Measurements from ENCODE around the gene LMOD1. TPM values are rescaled to one million over a fixed set of nuclear protein-coding genes. Genes with fewer than 3 reads are reported as not detected.

Gene LMOD1
- total RNA-seq, 1 donor from 2014 or later = 24.2 TPM

- Histone ChIP-seq H3K27me3 (ENCODE audit: low read depth) (no peaks in the 10 kb centered on the region), H3K4me1 (peaks cover 3% of the 10 kb centered on the region), H3K4me3 (no peak overlapping the region), H3K9me3 (no peaks in the 10 kb centered on the region), H3K27ac (no peak overlapping the region), H3K36me3 (no peaks in the 10 kb centered on the region)
- TF ChIP-seq CTCF (IDR thresholded peaks at IDR 0.05) = no peak
- intact Hi-C loops (cut with DNase I) = no loop called here
- DNase-seq = no peak
- no peak for ATAC-seq
Measured at GRCh38 chr1:201921952-201922558, 24.3 kb downstream of the LMOD1 start.

- H3K36me3 ChIP-seq = no peaks in the 10 kb centered on the region
- H3K4me1 ChIP-seq = peaks cover 5% of the 10 kb centered on the region
- intact Hi-C loops (cut with DNase I) = no loop called here
- ATAC-seq (no peak), DNase-seq (no peak)
- no peak for TF ChIP-seq CTCF (IDR thresholded peaks at IDR 0.05)
- H3K4me3 ChIP-seq = no peak overlapping the region
- H3K27ac ChIP-seq = peak overlapping the region; percentile 47
- no peaks in the 10 kb centered on the region for H3K9me3 ChIP-seq
- no peaks in the 10 kb centered on the region for H3K27me3 ChIP-seq (ENCODE audit: low read depth)
Measured at GRCh38 chr1:201918343-201918742, 28.0 kb downstream of the LMOD1 start.

GRCh38 chr1:201917362-201918033, 28.9 kb downstream of the LMOD1 start:
- no peak for TF ChIP-seq CTCF (IDR thresholded peaks at IDR 0.05)
- no peak overlapping the region for H3K4me3 ChIP-seq
- ATAC-seq = peak; percentile 24 to 30
- peak overlapping the region; percentile 68 for H3K27ac ChIP-seq
- H3K4me1 ChIP-seq = peaks cover 5% of the 10 kb centered on the region
- no peaks in the 10 kb centered on the region for H3K27me3 ChIP-seq (ENCODE audit: low read depth)
- intact Hi-C loops (cut with DNase I) = no loop called here
- H3K9me3 ChIP-seq = no peaks in the 10 kb centered on the region
- no peak for DNase-seq
- no peaks in the 10 kb centered on the region for H3K36me3 ChIP-seq

GRCh38 chr1:201916649-201917249, 29.6 kb downstream of the LMOD1 start:
- no peaks in the 10 kb centered on the region for H3K9me3 ChIP-seq
- ATAC-seq = peak; percentile 45 to 54
- H3K4me1 ChIP-seq = peaks cover 5% of the 10 kb centered on the region
- DNase-seq = peak; percentile 54
- H3K4me3 ChIP-seq = no peak overlapping the region
- no peak for TF ChIP-seq CTCF (IDR thresholded peaks at IDR 0.05)
- no peaks in the 10 kb centered on the region for H3K27me3 ChIP-seq (ENCODE audit: low read depth)
- H3K27ac ChIP-seq = peak overlapping the region; percentile 68
- H3K36me3 ChIP-seq = no peaks in the 10 kb centered on the region
- intact Hi-C loops (cut with DNase I) = no loop called here

DNA sequence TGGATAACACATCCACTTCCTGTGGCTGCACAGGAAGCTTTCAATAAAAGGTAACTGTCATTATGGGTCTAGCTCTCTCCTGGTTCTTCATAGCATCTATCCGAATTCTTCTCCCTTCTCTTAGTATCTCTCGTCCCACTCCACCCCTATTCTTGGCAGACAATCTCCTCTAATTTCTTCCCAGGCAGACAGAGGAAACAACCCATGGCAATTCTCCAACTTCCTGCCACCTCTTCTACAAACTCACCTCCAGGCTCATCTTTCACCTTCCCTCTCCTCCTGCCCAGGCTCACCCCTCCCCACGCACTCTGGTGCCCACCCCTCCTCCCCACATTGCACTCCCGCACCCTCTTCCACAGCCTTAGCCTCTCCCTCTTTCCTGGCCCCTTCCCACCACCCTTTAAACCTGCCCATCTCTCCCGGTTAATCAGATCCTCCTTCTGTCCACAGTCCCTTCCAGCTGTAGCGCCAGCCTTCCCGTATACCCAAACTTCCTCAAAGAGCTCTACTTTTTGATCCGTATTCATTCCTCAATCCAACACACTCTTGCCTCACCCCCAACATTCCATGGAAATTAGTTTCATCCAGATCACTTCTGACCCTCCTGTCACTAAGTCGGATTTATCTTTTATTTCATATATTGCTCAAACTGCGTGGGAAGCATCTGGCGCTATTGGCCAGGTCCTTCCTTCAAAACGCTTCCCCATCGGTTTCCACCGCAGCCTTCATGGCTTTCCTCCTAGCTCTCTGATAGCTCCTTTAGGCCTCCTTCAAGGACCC, 31.7 kb downstream of the LMOD1 start:
- no peaks in the 10 kb centered on the region for H3K36me3 ChIP-seq
- DNase-seq (no peak), ATAC-seq (no peak)
- H3K4me3 ChIP-seq = no peak overlapping the region
- peak overlapping the region; percentile 31 for H3K27ac ChIP-seq
- H3K27me3 ChIP-seq (ENCODE audit: low read depth) = no peaks in the 10 kb centered on the region
- H3K9me3 ChIP-seq = no peaks in the 10 kb centered on the region
- intact Hi-C loops (cut with DNase I) = no loop called here
- TF ChIP-seq CTCF (IDR thresholded peaks at IDR 0.05) = no peak
- H3K4me1 ChIP-seq = peaks cover 5% of the 10 kb centered on the region

All from lower lobe of right lung (tissue), 2 donors.